ENCODE results near the gene ACBD6.

DNA sequence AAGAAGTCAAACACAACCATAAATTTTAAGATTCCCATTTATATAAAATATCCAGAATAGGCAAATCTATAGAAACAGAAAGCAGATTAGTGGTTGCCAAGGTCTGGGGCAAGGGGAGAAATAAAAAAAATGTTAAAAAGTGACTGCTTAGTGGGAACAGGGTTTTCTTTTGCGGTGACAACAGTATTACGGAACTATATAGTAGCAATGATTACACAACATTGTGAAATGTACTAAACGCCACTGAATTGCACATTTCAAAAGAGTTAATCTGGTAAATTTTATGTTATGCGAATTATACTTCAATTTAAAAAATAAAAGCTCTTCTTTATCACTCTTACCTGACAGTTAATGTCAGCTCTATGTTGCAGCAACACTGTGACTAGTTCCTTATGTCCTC, 105.2 kb downstream of the ACBD6 start:
- TF ChIP-seq TAF1 (conservative IDR thresholded peaks at IDR 0.05) (no peak), YY1 (IDR thresholded peaks at IDR 0.05) (no peak), JUND (IDR thresholded peaks at IDR 0.05) (no peak)
- TF ChIP-seq, protein P1, sequence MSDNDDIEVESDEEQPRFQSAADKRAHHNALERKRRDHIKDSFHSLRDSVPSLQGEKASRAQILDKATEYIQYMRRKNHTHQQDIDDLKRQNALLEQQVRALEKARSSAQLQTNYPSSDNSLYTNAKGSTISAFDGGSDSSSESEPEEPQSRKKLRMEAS (IDR thresholded peaks at IDR 0.05): no peak
- TF ChIP-seq, protein P2, sequence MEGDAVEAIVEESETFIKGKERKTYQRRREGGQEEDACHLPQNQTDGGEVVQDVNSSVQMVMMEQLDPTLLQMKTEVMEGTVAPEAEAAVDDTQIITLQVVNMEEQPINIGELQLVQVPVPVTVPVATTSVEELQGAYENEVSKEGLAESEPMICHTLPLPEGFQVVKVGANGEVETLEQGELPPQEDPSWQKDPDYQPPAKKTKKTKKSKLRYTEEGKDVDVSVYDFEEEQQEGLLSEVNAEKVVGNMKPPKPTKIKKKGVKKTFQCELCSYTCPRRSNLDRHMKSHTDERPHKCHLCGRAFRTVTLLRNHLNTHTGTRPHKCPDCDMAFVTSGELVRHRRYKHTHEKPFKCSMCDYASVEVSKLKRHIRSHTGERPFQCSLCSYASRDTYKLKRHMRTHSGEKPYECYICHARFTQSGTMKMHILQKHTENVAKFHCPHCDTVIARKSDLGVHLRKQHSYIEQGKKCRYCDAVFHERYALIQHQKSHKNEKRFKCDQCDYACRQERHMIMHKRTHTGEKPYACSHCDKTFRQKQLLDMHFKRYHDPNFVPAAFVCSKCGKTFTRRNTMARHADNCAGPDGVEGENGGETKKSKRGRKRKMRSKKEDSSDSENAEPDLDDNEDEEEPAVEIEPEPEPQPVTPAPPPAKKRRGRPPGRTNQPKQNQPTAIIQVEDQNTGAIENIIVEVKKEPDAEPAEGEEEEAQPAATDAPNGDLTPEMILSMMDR (IDR thresholded peaks at IDR 0.05; ENCODE audit: low read depth, low read length, missing input control): no peak

Measured in liver (tissue), 3 donors.